CD4-positive, alpha-beta T cell treated with Interferon alpha-2 for 1 hour (primary cell): ENCODE data around the gene PHTF2.

Experiments
- DNase-seq, 2 donors: peaks; one replicate each; pipeline ENCODE4 v3.0.0-alpha.2; 2020 to 2022

PHTF2 gene

DNA sequence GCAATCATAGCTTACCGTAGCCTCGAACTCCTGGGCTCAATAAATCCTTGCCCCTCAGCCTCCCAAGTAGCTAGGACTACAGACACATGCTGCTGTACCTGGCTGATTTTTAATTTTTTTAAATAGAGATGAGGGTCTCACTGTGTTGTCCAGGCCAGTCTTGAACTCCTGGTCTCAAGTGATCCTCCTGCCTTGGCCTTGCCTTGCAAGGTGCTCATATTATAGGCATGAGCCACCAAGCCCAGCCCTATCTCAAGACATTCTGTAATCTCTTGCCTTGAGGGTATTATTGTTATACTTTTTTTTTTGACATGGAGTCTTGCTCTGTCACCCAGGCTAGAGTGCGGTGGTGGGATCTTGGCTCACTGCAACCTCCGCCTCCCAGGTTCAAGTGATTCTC lies 86.6 kb downstream of the PHTF2 start:
- DNase-seq = no peak

DNA sequence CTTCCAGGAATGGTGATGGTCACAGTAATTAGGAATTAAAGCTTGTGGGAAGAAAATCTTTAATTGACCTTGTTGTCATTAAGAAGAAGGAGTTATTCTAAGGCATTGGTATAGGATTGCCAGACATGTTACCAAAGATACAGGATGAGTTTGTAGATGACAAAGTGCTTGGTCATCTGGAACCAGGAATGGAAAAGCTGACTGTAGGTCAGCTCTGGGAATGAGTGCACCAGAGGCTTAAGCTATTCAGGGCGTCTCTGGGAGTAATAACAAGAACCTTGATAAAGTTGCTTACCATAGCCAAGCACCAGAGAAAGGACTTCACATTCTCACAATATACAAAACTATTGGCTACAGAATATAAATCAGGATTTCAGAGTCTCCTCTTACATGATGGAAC lies 89.0 kb downstream of the PHTF2 start:
- DNase-seq = no peak

DNA sequence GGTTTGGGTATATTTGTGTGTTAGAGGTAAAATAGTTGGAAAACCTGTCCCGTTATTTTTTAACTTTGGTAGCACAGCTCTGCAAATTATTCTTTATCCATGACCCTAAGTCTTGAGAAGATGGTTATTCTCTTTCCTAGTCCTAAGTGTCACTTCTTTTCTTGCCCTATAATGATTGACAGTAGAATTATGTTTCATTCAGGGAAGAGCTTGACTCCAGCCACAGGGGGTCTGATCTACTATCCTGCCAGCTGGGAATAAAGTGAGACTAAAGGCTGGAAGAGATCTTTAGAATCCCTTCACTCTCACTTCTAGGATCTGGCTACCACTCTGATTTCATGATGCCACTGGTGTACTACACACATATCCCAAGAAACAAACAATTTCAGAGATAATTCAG lies 90.4 kb downstream of the PHTF2 start:
- no peak for DNase-seq

DNA sequence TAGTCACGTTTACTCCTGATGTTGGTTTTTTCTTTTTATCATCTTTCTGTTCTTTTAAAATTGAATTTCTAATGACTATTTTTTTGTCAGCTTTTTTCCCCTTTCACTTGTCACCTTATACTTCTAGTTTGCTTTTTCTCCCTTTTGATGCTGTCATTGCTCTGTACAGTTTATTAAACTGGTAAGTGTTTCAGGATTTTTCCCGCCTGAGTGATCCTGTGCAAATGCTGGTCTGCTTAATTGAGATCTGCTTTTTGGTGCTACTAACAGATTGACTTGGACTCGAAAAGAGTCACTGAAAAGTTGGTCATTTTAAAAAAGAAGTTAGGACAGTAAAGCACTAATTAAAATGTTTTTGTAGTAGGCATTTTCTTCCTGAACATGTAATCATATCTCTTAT lies 95.2 kb downstream of the PHTF2 start:
- no peak for DNase-seq

DNA sequence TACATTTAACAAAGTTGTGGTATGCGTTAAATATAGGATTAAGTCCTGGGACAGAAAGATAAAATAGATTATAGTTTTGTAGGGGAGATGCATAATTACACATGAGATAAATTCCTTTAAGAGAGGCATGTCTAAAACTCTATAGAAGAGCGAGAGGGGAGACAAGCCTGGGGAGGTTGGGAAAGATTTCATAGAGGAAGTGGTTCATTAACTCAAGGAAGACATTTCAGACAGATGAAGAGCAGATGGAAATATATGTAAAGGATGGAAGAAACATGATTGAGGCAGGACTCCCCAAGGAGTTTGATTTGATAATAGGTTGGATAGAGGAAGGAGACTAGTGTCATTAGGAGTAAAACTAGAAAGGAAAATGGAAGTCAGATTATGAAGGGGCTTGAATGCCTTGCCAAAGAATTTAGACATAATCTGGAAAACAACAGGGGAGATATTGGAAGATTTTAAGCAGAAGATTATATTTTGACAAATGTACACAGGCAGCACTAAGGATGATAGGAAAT lies 96.1 kb downstream of the PHTF2 start:
- no peak for DNase-seq

DNA sequence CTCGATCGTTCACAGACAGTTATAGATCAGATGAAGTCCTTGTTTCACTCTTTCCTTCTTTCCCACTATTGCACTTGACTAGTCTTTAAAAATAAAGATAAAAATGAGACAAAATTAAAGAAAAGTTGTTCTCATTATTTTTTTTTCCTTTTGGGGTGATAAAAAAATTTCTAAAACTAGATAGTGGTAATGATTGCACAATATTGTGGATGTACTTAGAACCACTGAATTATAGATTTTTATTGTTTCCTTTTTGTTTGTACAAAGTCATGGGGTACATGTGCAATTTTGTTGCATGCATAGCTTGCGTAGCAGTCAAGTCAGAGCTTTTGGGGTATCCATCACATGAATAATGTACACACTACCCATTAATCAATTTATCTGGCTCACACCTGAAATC lies 97.3 kb downstream of the PHTF2 start:
- DNase-seq = no peak

DNA sequence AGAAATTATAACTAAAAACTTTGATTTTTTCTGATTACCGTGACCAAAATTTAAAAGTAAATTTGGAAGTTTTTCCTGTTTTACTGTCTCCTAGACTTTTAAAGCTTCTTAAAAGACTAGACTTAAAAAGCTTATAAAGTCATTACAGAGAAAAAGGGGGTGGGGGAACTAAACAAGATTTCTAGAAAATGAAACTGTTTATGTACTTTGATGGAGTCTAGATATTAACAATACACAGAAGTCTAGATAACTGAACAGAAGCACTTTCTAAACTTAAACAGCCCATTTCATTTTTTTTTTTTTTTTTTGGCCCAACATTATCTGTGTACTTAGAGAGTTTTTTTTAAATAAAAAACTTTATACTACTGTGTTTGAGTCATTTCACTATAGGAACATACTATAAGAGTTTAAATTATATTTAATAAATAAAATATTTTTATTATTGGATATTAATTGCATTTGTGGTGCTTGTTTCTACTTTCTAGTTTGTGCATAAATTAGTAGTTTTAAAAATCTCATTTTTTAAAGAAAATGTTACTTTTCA lies 98.5 kb downstream of the PHTF2 start:
- DNase-seq = no peak

DNA sequence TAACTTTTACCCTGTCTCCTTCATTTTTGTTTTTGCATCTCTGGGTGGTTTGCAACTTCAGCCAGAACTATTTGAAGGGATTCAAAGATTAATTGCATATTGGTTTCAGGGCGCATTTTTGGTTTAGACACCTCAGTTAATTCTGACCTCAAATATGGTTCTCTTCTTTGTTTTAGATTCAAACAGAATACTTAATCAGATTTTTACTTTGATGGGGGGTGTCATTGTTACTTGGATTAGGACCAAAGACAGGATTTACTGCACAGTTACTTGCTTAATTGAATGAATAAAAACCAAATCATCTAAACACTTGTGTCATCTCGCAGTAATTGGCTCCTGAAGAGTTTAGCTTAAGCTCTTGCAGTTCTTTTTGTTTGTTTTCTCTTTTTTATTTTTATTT lies 100.9 kb downstream of the PHTF2 start:
- no peak for DNase-seq

DNA sequence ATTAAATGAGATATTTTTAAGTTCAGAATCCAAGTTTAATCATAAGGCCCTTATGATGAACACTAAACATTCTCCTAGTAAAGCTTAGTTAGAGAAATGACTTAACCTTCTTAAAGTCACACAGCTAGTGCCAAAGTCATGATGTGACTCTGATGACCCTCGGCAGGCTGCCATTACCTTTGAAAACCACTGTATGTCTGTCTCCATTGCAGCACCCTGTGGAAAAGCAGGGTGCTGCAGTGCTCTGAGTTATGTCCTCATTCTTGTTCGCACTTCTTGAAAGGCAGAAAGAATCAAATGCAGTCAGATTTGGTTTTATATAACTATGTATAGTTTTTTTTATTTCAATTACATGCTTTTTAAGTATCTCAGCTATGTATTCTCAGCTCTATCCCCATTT lies 105.0 kb downstream of the PHTF2 start:
- peak in 1 of 2 donors; percentile 25 for DNase-seq

DNA sequence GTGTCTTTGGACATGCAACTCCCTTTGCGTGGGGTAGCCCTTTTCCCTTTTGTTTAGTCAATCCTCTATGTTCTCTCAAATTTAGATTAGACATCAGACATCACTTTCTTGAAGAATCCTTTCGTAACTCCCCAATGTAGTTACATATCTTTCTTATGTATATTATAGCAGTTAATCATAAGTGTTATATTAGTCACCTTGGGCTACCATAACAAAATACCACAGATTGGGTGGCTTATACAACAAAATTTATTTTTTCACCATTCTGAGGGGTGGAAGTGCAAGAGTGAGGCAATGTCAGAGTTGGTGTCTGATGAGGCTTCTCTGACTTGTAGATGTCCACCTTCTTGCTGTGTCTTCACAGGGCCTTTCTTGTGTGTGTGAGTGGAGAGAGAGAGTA lies 105.7 kb downstream of the PHTF2 start:
- DNase-seq = no peak

DNA sequence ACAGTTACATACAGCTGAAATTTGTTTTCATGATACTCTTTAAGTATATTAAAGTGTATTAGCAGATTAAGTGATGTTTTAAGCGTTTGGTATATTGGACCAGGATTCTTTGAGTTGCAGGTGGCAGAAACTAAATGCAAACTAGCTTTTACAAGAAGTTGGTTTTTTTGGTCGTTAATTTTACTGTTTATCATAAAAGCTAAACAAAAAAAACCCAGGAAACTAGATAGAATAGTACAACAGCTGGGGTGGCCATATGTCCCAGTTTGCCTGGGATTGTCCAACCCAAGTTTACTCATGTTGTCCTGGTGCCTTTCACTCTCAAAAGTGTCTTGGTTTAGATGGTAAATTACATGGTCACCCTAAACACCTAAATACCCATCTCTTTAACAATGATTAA lies 108.7 kb downstream of the PHTF2 start:
- DNase-seq = no peak

DNA sequence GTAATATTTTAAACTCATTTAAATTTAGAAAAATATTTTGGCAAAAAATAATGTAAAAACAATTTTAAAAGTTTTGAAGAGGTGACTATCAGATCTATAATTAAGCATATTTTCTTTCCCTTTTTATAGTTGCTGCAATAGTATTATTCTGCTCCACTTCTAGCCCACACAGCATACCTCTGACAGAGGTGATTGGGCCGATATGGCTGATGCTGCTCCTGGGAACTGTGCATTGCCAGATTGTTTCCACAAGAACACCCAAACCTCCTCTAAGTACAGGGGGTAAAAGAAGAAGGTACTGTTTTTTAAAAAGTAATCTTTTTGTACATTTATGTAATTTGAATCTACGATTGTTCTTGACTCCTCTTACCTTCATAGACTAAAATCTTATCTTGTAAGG lies 110.1 kb downstream of the PHTF2 start:
- DNase-seq = no peak

DNA sequence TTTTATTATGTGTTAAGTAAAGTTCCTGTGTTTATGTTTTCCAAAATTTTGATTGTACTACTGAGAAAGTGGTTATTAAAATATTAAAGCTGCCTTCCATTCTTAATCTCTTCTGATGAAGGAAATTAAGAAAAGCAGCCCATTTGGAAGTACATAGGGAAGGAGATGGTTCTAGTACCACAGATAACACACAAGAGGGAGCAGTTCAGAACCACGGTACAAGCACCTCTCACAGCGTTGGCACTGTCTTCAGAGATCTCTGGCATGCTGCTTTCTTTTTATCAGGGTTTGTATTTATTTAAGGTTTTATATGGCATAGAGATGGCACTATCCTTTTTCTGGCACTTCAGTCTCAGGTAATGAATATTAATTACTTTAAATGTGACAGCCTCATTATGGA lies 111.6 kb downstream of the PHTF2 start:
- DNase-seq = no peak

DNA sequence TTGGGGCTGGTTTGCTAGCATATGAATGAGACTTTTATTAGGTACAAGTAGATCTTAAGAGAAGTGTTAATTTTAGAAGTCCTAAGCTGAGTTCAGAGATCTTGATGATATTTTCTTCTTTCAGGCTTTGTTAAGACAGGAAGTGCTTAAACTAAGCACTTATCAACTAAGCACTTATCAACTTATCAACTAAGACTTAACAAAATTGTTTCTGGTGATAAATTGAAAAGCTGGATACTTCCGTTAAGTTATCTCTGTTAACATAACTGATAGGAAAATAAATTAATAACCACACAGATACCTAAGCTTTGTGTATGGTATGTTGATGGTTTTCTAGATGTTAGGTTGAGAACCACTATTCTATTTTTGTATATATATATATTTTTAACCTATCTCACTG lies 113.7 kb downstream of the PHTF2 start:
- DNase-seq = no peak

DNA sequence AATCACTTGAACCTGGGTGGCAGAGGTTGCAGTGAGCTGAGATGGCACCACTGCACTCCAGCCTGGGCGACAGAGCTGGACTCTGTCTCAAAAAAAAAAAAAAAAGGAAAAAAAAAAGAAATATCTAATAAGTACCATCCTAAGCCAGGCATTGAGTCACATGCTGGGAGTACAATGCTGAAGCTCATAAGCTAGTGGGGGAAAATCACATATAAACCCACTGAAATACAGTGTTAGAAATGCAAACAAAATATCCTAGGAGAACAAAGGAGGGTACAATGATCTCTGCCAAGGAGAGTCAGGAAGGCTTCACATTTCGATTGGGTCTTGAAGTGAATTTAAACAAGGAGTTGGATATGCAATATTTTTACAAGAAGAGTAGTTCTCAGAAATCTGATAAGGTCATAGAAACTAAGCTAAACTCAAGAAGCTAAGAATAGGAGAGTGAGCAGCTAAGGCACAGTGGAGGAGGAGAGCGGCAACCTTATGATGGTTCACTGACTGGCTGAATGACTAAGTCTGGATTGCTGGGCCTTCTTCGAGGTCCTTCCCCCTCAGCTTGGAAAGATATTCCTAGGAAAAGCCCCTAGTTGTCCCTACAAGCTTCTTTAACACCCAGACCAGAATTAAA lies 115.5 kb downstream of the PHTF2 start:
- no peak for DNase-seq

DNA sequence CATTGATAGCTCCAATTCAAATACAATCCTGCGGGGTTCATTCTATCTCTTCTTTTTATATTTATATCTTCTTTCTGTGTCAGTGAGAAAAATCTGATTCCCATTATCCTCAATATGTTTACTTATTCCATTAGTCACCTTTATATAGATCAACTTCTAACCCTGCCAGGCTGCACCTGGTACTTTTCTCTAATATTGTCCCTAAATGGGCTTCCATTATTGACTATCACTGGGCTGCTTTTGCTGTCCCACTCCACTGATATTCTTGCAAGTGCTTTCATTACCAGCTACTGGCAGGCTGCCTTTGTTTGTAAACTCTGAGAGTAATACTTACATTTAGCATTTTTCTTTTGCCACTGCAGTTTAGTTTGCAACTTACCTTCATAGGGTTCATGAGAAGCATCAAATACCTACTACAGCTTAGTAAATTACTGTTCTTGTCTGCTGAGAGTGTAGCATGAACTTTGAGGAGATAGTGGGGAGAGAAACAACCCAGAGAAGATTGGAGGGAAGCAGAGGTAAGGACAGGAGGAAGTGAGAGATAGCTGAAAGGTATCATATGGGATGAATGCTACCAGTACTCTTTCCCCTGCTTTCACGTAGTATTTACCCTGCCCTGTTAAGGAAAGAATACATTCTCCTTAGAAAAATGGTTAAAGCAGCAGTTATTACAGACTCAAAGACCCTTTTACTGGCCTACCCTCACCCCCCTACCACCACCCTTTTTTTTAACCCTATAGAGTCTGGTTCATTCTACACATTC lies 119.1 kb downstream of the PHTF2 start:
- DNase-seq = no peak

DNA sequence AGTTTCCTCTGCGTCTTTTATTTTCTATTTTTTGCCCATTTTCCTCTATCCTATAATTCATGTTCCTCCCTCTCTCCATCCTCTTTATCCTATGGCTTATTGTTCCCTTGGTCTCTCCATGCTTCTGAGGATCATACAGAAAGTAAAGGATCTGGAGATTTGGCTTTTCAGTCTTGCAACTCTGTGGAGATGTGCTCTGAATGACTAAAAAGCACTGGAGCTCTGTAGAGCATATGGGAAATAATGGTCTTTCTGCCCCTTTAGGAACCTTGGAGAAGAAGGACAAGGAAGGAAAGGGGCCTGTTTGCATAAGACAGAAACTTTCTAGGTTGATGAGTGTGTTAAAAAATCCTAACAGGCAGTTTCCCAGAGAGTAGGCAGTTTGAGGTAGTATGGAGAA lies 120.1 kb downstream of the PHTF2 start:
- DNase-seq = no peak

DNA sequence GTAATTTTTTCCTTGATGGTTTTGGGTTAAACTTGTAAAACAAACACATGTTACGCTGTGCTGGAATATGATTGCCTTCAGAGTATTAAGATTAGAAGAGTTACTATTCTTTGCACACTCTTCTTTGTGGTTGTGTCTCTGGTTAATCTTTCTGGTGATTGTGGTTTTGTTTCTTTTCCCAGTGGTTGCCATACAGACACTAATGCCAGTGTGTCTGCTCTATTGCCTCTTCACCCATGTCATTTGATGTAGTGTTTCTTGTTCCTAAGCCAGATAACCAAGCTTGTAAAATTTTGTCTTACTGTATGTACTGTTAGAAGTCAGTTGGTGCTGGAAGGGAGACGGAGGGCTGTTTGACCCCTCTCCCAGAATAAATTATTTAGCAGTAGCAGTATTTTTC lies 124.8 kb downstream of the PHTF2 start:
- no peak for DNase-seq

DNA sequence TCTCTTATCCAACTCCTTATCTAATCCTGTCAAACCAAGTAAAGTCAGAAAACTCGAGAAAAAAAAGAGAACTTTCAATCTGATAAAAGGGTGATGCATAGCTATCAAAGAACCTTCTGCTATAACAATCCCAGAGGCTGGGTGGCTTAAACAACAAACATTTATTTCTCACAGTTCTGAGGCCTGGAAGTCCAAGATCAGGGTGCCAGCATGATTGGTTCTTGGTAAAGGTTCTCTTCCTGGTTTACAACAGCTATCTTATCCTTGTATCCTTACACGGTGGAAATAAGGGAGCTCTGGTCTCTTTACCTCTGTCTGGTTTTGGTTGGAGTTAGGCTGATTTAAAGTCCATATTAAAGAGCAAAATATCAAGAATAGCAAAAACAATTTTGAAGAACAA lies 131.9 kb downstream of the PHTF2 start:
- no peak for DNase-seq

DNA sequence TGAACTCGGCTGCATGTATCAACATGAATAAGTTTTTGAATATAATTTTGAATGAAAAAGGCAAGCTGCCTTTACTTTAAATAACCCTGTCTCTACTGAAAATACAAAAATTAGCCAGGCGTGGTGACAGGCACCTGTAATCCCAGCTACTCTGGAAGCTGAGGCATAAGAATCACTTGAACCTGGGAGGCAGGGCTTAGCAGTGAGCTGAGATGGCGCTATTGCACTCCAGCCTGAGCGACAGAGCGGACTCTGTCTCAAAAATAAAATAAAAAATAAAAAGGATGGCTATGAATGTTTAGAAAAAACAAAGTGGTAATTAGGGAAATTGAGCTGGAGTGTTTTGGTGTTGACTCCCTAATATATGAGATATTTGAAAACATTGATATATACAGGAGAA lies 133.3 kb downstream of the PHTF2 start:
- no peak for DNase-seq

DNA sequence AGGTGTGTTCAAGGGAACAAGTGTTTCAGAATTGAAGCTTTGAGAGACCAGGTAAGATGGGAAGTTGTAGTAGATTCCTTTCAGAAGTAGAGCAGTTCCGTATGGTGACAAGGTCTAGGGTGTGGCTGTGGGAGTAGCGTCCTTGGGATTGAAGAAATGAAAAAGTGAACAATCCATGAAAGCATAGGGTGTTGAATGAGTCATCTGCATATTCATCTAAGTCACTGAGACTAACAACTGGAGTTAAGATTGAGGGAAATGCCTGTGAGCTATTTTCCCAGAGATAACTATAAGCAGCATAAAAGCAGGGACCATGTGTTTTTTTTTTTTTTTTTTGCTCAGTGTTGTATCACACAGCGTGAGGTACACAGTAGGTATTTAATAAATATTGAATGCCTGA lies 134.8 kb downstream of the PHTF2 start:
- no peak for DNase-seq

DNA sequence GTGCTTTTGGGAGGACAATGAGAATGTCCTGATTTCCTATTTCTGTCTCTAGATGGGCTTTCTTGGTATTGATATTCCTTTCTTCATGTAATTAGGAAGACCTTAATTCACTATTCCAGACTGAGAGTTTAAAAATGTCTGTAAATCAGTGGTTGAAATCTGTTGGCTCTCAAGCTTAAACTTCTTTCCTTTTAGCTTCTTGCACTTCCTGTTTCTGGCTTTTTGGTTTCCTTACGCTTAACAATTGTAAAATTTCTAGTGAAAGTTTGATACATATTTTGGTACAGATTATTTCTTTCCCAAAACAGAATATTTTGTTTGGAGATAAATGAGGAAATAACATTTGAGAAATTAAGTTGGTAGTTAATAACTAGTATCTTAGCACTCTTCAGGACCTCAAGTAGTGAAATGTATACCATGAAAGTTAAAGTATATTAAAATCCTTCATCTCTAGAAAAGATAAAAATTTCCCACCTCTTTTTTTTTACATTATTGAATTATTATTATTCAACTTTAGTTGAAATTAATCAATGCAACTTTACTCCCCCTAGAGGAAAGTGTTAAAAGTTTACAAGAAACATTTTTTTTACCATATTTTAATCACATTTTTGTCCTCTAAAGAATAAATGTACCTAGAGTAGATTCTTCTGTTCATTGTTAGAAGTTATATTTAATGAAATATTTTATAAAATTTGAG lies 137.2 kb downstream of the PHTF2 start:
- DNase-seq = no peak

DNA sequence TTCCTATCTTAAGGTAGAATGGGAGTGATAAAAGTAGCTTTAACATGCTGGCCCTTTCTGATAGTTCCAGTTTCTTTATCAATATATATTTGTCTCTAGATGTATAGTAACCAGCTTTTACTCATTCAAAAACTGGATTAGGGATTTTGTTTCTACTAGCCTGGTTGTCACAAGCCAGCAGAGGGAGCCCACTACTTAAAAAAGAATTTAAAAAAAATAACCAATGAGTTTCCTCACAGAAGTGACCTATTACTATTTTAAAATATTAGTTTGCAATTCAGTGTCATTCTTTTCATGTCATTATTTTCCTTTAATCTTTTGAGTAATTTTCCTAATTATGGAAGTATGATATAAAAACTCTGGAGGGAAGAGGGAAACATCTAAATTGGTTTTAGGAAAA lies 142.1 kb downstream of the PHTF2 start:
- peak in 1 of 2 donors; percentile 18 for DNase-seq

DNA sequence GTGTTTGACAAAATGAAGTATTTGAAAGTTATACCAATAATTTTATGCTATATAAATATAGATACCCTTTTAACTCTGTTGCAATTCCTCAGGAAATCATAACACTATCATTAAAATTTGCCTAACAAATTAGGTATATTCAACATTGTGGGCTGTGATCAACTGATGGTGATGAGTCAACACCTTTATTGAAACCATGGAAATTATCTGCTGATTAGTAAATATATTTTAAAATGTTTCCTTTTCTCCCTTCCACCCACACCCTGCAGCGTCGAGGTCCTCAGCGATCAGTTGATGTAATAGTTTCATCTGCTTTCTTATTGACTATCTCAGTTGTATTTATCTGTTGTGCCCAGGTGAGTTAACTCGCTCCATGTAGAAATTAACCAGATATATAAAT lies 143.9 kb downstream of the PHTF2 start:
- no peak for DNase-seq
